OCI-LY1 (cell line): Measurements from ENCODE around the gene IQUB.

Experiments used
- H2AFZ ChIP-seq: fragments of 200-600 bp; sonication (generic), shearing (Covaris generic); 2 replicates; pipeline ENCODE4 v1.6.0; 2014; ENCODE audit warnings: antibody characterized with exemption, mild to moderate bottlenecking, low read length
- H3F3A ChIP-seq: fragments of 200-600 bp; sonication (generic), shearing (Covaris generic); 2 replicates; pipeline ENCODE4 v1.6.0; 2014; ENCODE audit warnings: mild to moderate bottlenecking, antibody characterized with exemption, low read length, moderate library complexity; ENCODE audit not compliant: insufficient read depth
- H3K27ac ChIP-seq: fragments of 200-600 bp; sonication (generic); 2 replicates; pipeline ENCODE4 v1.5.1; 2014; ENCODE audit warnings: low read length, mixed run types, mild to moderate bottlenecking, low read depth; ENCODE audit not compliant: poor library complexity, severe bottlenecking
- H3K27me3 ChIP-seq: fragments of 200-600 bp; sonication (generic); 2 replicates; pipeline ENCODE4 v1.6.0; 2014; ENCODE audit warnings: antibody characterized with exemption, mild to moderate bottlenecking, low read length, moderate library complexity; ENCODE audit not compliant: insufficient read depth
- H3K36me3 ChIP-seq: fragments of 200-600 bp; sonication (generic); 2 replicates; pipeline ENCODE4 v1.6.1; 2014; ENCODE audit warnings: mild to moderate bottlenecking, antibody characterized with exemption, low read length, moderate library complexity, mixed read lengths; ENCODE audit not compliant: insufficient read depth
- H3K4me1 ChIP-seq: fragments of 200-600 bp; sonication (generic); 2 replicates; pipeline ENCODE4 v1.5.1; 2014; ENCODE audit warnings: mild to moderate bottlenecking, low read length, moderate library complexity; ENCODE audit not compliant: insufficient read depth, severe bottlenecking
- H3K4me2 ChIP-seq: fragments of 200-600 bp; sonication (generic), shearing (Covaris generic); 2 replicates; pipeline ENCODE4 v1.6.1; 2014; ENCODE audit warnings: low read length
- H3K4me3 ChIP-seq: fragments of 200-600 bp; sonication (generic); 2 replicates; pipeline ENCODE4 v1.5.1; 2014; ENCODE audit warnings: low read length, low read depth, mild to moderate bottlenecking, mixed read lengths; ENCODE audit not compliant: poor library complexity, severe bottlenecking
- H3K79me2 ChIP-seq: fragments of 200-600 bp; shearing (Covaris generic); 2 replicates; pipeline ENCODE4 v1.6.1; 2016; ENCODE audit warnings: mixed run types, low read length, mixed read lengths; ENCODE audit not compliant: insufficient read depth
- H3K9ac ChIP-seq: fragments of 200-600 bp; sonication (generic), shearing (Covaris generic); 2 replicates; pipeline ENCODE4 v1.6.1; 2014; ENCODE audit warnings: mild to moderate bottlenecking, low read length, mixed read lengths
- H3K9me2 ChIP-seq: fragments of 200-600 bp; sonication (generic), shearing (Covaris generic); 2 replicates; pipeline ENCODE4 v1.6.1; 2014; ENCODE audit warnings: low read depth, mild to moderate bottlenecking, low read length, mixed read lengths
- H3K9me3 ChIP-seq: fragments of 200-600 bp; shearing (Covaris generic); 2 replicates; pipeline ENCODE4 v1.6.1; 2014; ENCODE audit warnings: low read length, mixed read lengths
- H4K20me1 ChIP-seq: fragments of 200-600 bp; sonication (generic), shearing (Covaris generic); 2 replicates; pipeline ENCODE4 v1.6.0; 2016; ENCODE audit warnings: mild to moderate bottlenecking, low read length; ENCODE audit not compliant: insufficient read depth
- CTCF ChIP-seq: fragments of 200-600 bp; sonication (generic), shearing (Covaris generic); IDR thresholded peaks from 2 replicates; pipeline ENCODE4 v1.5.1; 2017; ENCODE audit warnings: mild to moderate bottlenecking, antibody characterized with exemption, low read length, moderate library complexity, mixed read lengths
- EZH2 ChIP-seq: fragments of 200-600 bp; sonication (generic), shearing (Covaris generic); IDR thresholded peaks from 2 replicates; pipeline ENCODE4 v1.8.0; 2017; ENCODE audit warnings: borderline replicate concordance, mixed run types, mild to moderate bottlenecking, antibody characterized with exemption, low read length, moderate library complexity, mixed read lengths

IQUB gene

GRCh38 chr7:123573341-123573740 lies 38.9 kb upstream of the IQUB start:
- no peak overlapping the region for H2AFZ ChIP-seq
- no peaks in the 10 kb centered on the region for H3K4me1 ChIP-seq
- H4K20me1 ChIP-seq: no peaks in the 10 kb centered on the region
- H3K9me2 ChIP-seq: no peaks in the 10 kb centered on the region
- H3K79me2 ChIP-seq: no peaks in the 10 kb centered on the region
- TF ChIP-seq EZH2: no peak
- TF ChIP-seq CTCF: no peak
- no peaks in the 10 kb centered on the region for H3K9me3 ChIP-seq
- H3K9ac ChIP-seq: no peak overlapping the region
- H3K4me3 ChIP-seq: no peak overlapping the region
- no peak overlapping the region for H3K27ac ChIP-seq
- no peaks in the 10 kb centered on the region for H3K36me3 ChIP-seq
- no peaks in the 10 kb centered on the region for H3K27me3 ChIP-seq
- H3F3A ChIP-seq: no peaks in the 10 kb centered on the region
- no peak overlapping the region for H3K4me2 ChIP-seq

GRCh38 chr7:123571684-123572083 lies 37.3 kb upstream of the IQUB start:
- Histone ChIP-seq H2AFZ (no peak overlapping the region), H3K4me1 (no peaks in the 10 kb centered on the region), H3K79me2 (no peaks in the 10 kb centered on the region), H4K20me1 (no peaks in the 10 kb centered on the region), H3K9me2 (no peaks in the 10 kb centered on the region), H3K4me3 (no peak overlapping the region), H3K4me2 (no peak overlapping the region), H3K9ac (no peak overlapping the region), H3K27ac (no peak overlapping the region), H3K36me3 (no peaks in the 10 kb centered on the region), H3F3A (no peaks in the 10 kb centered on the region), H3K27me3 (no peaks in the 10 kb centered on the region), H3K9me3 (no peaks in the 10 kb centered on the region)
- no peak for TF ChIP-seq EZH2
- no peak for TF ChIP-seq CTCF

GRCh38 chr7:123571187-123571586 lies 36.8 kb upstream of the IQUB start:
- no peak overlapping the region for H2AFZ ChIP-seq
- no peak overlapping the region for H3K4me2 ChIP-seq
- no peak overlapping the region for H3K9ac ChIP-seq
- no peaks in the 10 kb centered on the region for H3K9me2 ChIP-seq
- H3K27me3 ChIP-seq: no peaks in the 10 kb centered on the region
- no peaks in the 10 kb centered on the region for H4K20me1 ChIP-seq
- no peaks in the 10 kb centered on the region for H3K79me2 ChIP-seq
- no peaks in the 10 kb centered on the region for H3F3A ChIP-seq
- no peak overlapping the region for H3K4me3 ChIP-seq
- H3K4me1 ChIP-seq: no peaks in the 10 kb centered on the region
- no peak overlapping the region for H3K27ac ChIP-seq
- no peak for TF ChIP-seq EZH2
- TF ChIP-seq CTCF: no peak
- no peaks in the 10 kb centered on the region for H3K36me3 ChIP-seq
- no peaks in the 10 kb centered on the region for H3K9me3 ChIP-seq
